ENCODE data around the gene TRIP10. TPM values are rescaled to one million over a fixed set of nuclear protein-coding genes. Genes with fewer than 3 reads are reported as not detected.

The TRIP10 gene
- total and polyA plus RNA-seq, 8 donors, result 30.1 to 111 (median 66.8) TPM

- Histone ChIP-seq H3K9me3 (no peaks in the 10 kb centered on the region), H3K36me3 (no peaks in the 10 kb centered on the region), H3K4me1 (no peaks in the 10 kb centered on the region), H3K4me3 (no peak overlapping the region), H3K27ac (no peak overlapping the region), H3K27me3 (peaks cover 0 to 3% (median 0%) of the 10 kb centered on the region in 3 donors)
- 70 to 86% (median 75%) methylated on average over 4 of the region's 4 CpGs for WGBS, 5 donors
- TF ChIP-seq POLR2AphosphoS5 (IDR thresholded peaks at IDR 0.05), result no peak
- no peak for TF ChIP-seq POLR2A (IDR thresholded peaks at IDR 0.05)
- TF ChIP-seq CTCF (IDR thresholded peaks at IDR 0.05), result no peak
- TF ChIP-seq EP300 (IDR thresholded peaks at IDR 0.05), result no peak
- no peak for DNase-seq
- intact Hi-C loops (cut with DNase I; ENCODE audit: low total_unique reads), result no loop called here
These were observed 49.4 kb downstream of the TRIP10 start for GRCh38 chr19:6788896-6789295.

- Histone ChIP-seq H3K36me3 (no peaks in the 10 kb centered on the region), H3K27ac (no peak overlapping the region), H3K4me1 (no peaks in the 10 kb centered on the region), H3K4me3 (no peak overlapping the region), H3K9me3 (peaks cover 5 to 15% (median 12%) of the 10 kb centered on the region in 4 donors), H3K27me3 (peaks cover 0 to 3% (median 0%) of the 10 kb centered on the region in 3 donors)
- WGBS, 5 donors, result 48 to 65% (median 49%) methylated on average over 5 of the region's 5 CpGs
- intact Hi-C loops (cut with DNase I; ENCODE audit: low total_unique reads), result no loop called here
- no peak for DNase-seq
- TF ChIP-seq CTCF (IDR thresholded peaks at IDR 0.05) (no peak), POLR2A (IDR thresholded peaks at IDR 0.05) (no peak), EP300 (IDR thresholded peaks at IDR 0.05) (no peak), POLR2AphosphoS5 (IDR thresholded peaks at IDR 0.05) (no peak)
These were observed 51.0 kb downstream of the TRIP10 start for GRCh38 chr19:6790194-6791128.

- TF ChIP-seq POLR2A (IDR thresholded peaks at IDR 0.05) (no peak), CTCF (IDR thresholded peaks at IDR 0.05) (no peak), POLR2AphosphoS5 (IDR thresholded peaks at IDR 0.05) (no peak), EP300 (IDR thresholded peaks at IDR 0.05) (no peak)
- peaks cover 0 to 5% (median 0%) of the 10 kb centered on the region in 3 donors for H3K27me3 ChIP-seq
- intact Hi-C loops (cut with DNase I; ENCODE audit: low total_unique reads), result no loop called here
- no peaks in the 10 kb centered on the region for H3K4me1 ChIP-seq
- WGBS, 5 donors, result 62 to 74% (median 69%) methylated on average over 6 of the region's 6 CpGs
- DNase-seq, result no peak
- H3K9me3 ChIP-seq, result peaks cover 5 to 16% (median 13%) of the 10 kb centered on the region in 4 donors
- no peak overlapping the region for H3K4me3 ChIP-seq
- H3K27ac ChIP-seq, result no peak overlapping the region
- no peaks in the 10 kb centered on the region for H3K36me3 ChIP-seq
These were observed 51.8 kb downstream of the TRIP10 start for GRCh38 chr19:6791237-6791636.

GRCh38 chr19:6793411-6793810 is 53.9 kb downstream of the TRIP10 start:
- no peaks in the 10 kb centered on the region for H3K36me3 ChIP-seq
- DNase-seq, result no peak
- no peak overlapping the region for H3K27ac ChIP-seq
- peaks cover 5 to 16% (median 13%) of the 10 kb centered on the region in 4 donors for H3K9me3 ChIP-seq
- peaks cover 0 to 13% (median 0%) of the 10 kb centered on the region in 3 donors for H3K27me3 ChIP-seq
- H3K4me1 ChIP-seq, result no peaks in the 10 kb centered on the region
- H3K4me3 ChIP-seq, result no peak overlapping the region
- intact Hi-C loops (cut with DNase I; ENCODE audit: low total_unique reads), result no loop called here
- TF ChIP-seq EP300 (IDR thresholded peaks at IDR 0.05), result no peak
- no peak for TF ChIP-seq CTCF (IDR thresholded peaks at IDR 0.05)
- 70 to 81% (median 78%) methylated on average over 4 of the region's 4 CpGs for WGBS, 5 donors
